Measurements from ENCODE around the gene FRMD8.

FRMD8 gene

DNA sequence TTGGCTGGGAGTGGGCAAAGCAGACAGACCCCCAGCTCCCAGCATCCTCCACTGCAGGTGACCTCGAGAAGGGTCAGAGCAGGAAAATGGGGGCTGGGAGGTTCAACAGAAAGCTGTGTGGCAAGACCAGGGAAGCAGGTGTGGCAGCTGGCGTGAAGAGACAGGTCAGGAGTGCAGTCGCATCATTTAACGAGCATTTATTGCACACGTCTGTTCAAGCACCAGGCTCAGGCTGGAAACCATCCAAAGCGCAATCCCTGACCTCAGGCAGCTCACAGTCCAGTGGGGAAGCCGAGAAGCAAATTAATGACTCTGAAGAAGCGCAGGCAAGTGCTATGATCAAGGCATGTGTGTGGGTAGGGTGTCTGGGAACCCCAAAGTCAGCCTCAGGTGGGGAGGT, 11.4 kb upstream of the FRMD8 start:
- no peak for DNase-seq (ENCODE audit: low read depth, low spot score)

DNA sequence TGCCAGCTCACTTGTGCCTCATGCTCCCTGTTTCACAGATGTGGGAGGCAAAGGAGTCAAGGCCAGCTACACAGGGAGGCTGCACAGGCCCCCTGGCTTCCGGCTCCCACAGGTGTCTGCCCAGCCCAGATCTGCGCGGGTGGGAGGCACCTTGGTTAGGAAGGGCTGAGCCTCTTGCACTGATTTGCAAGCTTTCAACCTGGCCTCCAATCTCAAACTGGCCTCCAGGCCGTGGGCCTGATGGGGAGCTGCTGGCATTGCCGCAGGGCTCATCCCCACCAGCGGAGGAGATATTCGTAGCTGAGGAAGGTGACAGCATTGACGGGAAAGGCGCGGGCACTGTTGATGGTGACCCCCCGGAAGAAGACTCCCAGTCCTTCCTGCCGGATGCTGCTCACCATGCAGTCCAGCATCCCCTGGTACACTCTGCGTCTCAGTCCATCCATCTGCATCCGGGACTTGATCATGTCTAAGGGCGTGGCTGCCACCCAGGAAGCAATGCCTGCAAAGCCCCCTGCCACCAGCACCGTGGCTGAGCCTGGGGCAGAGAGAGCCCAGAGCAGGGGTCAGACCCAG, 10.2 kb upstream of the FRMD8 start:
- DNase-seq (ENCODE audit: low read depth, low spot score), result no peak

DNA sequence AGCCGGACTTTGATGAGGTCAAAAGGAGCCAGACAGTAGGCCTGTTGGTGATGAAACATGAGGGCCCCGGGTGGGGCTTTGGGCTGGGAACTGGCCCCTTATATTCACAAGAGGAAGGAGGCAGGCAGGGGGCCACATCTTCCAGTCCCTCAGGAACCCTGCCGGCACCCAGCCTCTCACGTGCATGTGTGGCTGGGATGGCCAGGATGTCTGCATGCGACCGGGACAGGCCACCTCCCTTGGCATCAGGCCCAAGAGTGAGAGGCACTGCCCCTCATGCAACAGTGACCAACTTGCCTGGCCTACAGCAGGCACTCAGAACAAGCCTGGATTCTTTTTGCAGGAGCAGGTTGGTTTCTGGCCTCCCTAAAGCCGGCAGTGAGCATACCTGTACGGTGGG, 9.4 kb upstream of the FRMD8 start:
- DNase-seq (ENCODE audit: low read depth, low spot score), result no peak

DNA sequence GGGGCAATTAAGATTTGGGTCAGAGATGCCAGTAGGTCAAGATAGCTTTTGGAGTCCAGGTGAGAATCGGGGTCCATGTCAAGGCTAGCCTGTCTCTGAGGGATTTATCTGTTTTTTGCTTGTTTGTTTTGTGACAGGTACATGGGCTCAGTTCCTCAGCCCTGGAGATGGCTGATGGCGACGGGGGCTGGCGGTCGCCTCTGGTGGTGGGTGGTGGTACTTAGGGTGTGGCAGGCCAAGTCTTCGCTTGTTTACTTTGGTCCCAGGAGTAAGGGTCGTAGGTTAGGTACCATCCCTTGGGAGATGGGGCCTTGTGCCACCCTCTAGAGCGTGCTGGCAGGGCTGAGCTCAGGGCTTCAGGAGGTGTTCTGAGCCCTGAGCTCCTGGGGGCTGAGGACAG, 8.7 kb upstream of the FRMD8 start:
- no peak for DNase-seq (ENCODE audit: low read depth, low spot score)

DNA sequence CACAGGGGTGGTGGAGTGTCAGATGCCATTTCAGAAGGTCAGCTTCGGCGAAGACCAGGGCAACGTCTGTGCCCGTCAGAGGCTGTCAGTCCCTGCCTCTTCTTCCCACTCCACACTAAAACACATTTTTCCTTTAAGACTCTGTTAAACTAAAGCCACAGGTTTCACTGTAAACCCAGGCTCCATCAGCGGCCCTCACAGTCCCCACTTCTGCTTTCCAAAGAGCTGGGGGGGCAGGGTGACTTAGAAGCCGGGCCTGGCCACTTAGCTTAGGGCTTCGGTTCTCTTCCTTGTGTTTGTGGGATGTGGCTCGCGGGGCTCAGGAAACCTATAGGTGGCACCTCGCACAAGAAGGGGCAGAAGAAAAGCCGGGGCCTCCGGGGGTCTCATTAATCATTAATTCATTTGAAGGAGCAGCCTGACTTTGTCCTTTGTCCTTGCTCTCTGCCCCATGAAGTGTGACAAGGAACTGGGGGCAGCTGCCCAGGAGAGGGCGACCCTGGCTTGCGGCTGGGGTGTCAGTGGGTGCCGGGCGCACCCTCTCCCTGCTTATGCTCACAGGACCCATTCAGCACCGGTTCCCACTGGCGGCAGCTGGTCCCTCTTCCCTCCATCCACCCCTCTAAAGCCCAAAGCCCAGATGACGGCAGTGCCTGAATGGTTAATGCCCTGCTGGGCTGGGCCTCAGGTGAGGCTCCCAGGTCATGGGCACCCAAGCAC, 8.1 kb upstream of the FRMD8 start:
- no peak for DNase-seq (ENCODE audit: low read depth, low spot score)

DNA sequence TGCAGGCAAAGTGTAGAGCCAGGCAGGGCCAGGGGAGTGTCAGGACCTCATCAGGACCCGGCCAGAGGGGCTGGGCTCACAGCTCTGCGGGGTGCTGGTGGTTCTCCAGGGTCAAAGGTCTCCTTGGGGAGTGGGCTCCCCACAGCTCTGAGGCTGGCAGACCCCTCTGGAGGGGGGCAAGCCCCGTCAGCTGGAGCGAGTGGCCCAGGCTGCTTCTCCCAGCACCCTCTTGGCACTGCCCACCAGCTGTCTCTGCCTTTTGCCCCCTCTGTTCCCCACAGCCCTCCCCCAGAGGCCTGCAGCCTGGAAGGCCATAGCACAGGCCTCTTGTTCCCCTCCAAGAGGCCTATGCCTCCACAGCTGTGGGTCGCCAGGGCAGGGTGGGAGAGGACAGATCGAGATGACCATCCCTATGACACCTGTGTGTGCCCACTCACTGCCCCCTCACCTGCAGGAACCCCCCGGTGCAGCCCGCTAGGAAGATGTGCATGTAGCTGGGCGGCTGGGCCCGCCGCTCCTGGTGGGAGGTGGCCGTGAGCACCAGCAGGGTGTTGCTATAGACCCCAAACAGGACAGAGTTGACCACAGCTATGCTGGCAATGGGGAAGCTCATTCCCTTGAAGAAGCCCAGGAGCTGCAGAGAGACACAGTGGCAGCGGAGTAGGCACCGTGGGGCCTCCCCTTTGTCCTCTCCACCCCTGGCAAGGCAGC, 7.4 kb upstream of the FRMD8 start:
- DNase-seq (ENCODE audit: low read depth, low spot score), result no peak

DNA sequence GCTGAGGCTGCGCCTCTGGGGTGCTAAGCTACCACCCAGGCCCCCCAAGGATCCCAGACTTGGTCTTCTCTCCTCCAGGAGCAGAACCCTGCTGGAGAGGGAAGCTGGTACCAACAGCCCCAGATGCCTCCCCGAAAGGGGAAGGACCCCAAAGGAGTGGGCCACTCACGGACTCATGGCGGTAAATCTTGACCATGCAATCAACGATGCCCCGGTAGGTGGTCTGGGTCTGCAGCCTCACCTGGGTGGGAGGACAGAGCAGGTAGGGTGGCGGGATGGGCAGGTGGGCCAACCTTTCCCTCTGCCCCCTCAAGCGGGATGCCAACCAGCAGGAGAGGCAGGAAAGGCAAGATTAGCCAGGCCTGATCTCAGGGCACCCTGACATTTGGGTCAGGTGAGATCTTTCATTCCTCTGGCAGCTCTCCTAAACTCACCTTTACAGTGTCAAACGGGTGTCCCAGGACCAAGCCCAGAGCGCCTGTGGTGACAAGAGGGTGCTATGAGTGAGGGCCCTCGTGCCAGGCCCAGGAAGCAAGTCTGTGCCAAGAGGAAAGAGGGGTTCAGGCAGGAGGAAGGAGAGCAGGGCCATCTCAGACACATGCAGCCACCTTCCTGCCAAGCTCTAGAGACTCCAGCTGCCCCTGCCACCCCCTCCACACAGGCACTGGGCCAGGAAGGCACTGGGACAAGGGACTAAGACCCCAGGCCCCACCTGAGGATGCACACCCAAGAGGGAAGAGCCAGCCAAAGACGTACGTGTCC, 6.6 kb upstream of the FRMD8 start:
- no peak for DNase-seq (ENCODE audit: low read depth, low spot score)

DNA sequence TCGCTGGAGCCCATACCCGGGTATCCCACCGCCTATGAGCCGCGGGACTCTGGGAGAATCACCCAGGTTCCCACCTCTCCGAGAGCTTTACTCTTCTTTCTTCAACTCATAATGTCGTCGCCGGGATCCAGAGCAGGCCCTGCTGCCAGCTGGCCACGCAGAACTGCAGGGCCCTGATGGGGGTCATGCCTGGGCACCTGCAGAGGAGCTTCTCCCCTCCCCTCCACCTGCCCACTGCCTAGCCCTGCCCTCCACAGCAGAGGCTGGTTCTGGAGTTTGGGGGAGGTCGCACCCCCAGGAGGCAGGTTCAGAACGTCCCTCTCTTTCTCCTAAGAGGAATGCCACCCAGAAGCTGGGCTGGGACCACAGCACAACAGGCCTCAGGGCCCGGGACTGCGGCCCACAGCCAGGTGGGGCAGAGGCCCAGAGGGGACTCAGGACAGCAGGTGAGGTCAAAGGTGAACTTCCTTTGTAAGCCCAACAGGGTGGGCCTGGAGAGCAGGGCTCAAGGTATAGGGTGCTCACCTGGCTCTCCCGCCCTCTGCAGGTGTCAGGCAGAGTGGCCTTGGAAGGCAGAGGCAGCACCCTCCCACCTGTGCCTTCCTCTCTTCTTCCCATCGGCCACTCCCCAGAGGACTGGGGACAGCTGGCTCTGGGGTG, 5.8 kb upstream of the FRMD8 start:
- DNase-seq (ENCODE audit: low read depth, low spot score), result no peak

DNA sequence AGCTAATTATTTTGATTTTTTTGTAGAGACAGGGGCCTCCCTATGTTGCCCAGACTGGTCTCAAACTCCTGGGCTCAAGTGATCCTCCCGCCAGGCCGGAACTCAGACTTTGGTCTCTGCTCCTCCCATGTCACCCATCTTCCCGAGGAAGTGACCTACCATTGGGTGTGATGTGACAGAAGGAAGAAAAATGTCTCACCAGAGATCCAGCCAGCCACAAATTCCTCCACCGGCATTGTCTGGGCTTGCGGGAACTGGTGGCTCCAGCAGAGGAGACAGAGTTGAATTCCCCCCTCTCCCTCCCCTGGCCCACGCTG, 4.8 kb upstream of the FRMD8 start:
- no peak for DNase-seq (ENCODE audit: low read depth, low spot score)

DNA sequence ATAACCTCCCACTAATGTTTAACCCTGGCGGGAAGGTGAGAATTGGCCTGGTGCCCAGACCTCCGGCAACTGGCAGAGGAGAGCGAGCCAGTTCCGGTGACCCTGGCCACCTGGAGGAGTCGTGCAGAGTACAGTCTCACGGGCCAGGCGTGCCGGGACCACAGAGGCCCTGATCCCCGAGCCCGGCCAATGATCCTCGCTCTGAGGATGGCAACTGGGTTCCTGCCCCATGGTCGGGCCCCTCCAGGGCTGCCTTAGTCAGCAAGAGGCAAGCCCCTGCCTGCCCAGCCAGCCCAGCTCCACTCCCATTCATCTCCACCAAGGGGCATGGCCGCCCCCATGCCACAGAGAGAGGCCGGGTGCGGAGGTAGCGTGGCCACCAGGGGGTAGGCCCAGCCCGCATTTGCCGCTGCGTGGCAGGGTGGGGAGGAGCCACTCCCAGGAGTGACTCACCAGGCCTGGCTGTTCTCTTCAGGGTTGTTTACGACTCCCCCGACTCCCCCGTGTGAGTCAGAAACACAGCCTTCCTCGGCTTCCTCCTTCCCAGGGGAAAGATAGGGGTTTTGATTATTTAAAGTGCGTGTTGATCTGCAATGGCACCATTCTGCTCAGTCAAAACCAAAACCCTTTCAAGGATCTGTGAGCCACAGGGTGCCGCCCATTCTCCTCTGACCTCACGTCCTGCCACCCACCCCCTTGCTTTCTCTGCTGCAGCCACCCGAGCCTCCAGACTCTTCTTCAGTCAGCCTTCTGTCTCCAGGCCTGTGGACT, 4.2 kb upstream of the FRMD8 start, which contains the start of gene SLC25A45:
Gene SLC25A45, minus strand, starts transcription at position 614 of the 771 bp plus-strand sequence. CDS start 695 bp downstream, outside the sequence.
- no peak for DNase-seq (ENCODE audit: low read depth, low spot score)

DNA sequence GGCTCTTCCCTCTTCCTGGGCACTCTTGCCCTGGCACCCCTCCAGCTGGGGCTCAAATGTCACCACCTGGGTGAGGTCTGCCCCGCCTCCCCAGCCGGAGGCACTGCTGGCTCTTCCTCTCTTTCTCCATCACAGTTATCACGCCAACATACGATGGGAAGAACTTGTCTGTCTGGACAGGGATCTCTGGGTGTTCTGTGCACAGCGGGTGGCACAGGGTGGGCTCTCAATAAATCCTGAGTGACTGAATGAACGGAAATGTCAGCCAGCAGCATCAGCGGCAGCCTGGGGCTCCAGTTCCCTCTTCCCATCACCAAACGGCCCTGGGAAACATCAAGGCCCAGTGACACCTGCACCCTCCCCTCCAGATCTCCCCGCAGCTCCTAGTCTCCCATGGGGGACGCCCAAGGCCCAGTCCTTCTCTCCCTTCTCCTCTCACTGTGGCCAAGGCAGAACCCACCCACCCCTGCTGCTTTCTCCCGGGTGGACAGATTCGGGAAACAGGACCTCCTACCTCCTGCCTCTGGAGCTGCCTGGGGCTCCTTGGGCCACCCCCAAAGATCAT, 3.6 kb upstream of the FRMD8 start:
- DNase-seq (ENCODE audit: low read depth, low spot score), result no peak

DNA sequence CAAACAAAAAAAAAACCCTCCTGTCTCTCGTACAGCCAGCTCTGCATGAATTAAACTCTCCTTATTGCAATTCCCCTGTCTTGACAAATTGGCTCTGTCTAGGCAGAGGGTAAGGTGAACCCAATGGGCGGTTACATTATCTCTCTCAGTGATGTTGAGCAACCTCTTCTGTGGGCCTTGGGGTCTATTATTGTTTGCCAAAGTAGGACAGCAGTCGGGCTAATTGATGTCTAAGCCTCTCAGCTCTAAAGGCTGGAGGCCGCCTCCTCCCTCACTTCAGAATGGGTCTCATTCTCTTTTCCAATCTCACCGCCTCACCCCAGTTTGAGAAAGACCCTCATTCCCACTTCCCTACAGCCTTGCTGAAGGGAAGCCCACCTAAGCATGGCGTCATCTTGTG, 2.7 kb upstream of the FRMD8 start:
- DNase-seq (ENCODE audit: low read depth, low spot score), result no peak

DNA sequence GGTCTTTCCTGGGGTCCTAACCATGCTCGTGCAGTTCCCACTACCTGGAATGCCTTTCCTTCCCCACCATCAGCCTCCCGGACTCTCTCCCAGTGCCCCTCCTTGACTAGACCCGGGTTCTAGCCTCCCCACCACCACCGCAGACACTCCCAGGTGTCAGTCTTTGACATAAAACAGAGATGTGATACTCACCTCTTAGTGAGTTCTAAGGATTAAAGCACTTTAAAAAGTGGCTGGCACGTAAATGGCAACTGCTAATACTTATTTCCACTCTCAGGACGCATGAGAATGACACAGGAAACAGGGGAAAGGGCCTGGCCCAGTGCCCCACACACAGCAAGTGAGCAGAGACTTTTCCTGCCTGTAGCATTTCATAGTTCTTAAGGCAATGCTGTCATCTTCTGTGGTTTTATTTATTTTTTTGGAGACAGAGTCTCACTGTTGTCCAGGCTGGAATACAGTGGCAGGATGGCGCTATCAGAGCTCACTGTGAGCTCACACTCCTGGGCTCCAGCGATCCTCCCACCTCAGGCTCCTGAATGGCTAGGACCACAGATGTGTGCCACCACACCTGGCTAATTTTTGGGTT, 2.0 kb upstream of the FRMD8 start:
- no peak for DNase-seq (ENCODE audit: low read depth, low spot score)

DNA sequence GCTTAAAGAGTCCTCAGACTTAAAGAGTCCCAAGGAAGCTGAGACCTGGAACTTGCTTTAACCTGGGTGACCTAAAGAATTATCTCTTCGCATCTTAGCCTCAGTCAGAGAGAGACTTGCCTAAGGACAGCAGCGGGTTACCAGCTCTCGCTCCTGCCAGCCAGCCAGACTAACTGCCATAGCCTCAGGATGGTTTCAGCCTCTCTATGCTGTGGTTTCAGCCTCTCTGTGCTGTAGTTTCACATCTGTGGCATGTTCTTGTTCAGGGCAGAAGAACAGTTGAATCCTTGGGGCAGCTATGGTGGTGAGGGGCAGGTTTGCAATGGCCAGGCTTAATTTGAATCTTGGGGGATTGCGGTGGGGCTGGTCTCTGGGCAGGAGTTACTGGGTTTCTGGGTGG, 2.3 kb downstream of the FRMD8 start:
- DNase-seq (ENCODE audit: low read depth, low spot score), result no peak

DNA sequence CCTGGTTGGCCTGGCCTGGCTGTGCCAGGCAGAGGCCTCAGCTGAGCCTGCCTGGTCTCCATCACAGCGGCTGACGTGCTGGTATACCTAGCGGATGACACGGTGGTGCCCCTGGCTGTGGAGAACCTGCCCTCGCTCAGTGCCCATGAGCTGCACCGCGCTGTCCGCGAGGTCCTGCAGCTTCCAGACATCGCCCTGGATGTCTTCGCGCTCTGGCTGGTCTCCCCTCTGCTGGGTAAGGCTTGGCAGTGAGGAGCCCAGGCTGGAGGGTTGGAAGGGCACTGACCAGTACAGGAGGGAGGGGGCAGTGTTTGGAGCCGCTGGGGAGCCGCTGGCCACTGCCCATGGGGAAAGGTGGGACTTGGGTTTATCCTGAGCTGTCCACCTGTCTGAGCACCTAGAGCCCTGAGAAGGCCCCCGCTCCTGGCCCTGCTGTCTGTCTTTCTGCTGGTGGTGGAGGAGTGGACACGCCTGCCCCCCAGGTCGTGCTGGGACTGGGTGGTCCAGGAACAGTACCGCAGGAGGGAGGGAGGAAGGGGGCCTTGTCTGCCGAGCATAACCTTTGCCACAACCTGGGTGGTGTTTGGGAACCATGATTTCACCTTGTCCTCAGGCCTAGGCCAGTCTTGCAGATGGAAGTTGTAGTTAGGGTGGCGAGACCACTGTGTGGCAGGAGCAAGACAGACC, 3.0 kb downstream of the FRMD8 start:
- DNase-seq (ENCODE audit: low read depth, low spot score), result no peak

DNA sequence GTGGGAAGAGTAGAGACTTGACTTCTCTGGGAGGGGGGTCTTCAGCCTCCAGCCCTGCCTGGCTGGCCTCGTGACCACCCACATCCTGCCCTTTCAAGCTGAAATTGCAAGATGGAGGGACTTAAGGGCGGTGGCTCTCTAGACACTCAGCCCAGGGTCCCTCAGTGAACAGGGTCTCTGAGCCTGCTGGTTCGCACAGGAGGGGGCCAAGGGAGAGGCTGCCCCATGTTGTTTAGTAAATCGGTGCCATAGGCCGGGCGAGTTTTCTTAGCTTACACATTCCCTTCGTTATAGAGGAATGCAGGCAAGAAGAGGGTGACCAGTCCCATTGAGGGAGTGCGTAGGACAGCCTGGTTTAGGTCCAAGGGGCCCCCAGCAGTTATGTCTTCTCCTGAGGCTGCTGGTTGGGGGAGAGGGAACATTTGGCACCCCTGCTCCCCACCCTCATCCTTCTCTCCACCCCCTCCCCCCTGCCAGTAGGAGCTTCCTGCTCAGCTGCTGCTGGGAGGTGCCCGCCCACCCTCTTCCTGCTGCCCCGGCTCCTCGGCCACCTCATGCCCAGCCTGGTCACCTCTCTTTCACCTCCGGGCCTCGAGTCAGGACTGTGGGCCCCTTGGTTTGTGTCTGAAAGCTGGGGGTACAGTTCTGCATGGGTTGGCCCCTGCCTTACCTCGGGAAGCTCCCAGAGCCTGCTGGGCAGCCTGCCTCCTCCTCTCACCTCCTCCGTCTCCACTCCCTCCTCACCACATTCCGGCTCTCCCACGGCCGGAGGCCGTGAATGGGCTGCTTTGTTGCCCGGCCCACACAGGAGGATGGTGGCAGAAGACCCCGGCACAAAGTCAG, 3.9 kb downstream of the FRMD8 start:
- DNase-seq (ENCODE audit: low read depth, low spot score), result no peak

DNA sequence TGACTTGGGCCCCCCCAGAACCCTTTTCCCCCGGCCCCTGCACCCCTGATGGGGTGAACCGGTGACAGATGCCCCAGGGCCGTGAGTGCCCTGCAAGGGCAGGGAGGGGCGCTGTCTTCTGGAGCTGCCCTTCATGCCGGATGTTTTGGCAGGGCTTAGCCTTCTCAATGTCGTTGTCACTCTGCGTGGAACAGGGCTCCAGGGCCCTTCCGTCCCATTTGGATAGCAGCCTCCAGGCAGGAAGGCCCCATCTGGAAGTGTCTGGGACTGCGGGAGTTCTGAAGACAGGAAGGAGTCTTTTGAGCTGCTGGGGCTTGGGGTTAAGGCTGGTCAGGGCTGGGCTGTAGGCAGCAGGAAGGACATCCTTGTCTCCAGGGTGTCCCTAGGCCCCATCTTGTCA, 4.6 kb downstream of the FRMD8 start:
- DNase-seq (ENCODE audit: low read depth, low spot score), result no peak

DNA sequence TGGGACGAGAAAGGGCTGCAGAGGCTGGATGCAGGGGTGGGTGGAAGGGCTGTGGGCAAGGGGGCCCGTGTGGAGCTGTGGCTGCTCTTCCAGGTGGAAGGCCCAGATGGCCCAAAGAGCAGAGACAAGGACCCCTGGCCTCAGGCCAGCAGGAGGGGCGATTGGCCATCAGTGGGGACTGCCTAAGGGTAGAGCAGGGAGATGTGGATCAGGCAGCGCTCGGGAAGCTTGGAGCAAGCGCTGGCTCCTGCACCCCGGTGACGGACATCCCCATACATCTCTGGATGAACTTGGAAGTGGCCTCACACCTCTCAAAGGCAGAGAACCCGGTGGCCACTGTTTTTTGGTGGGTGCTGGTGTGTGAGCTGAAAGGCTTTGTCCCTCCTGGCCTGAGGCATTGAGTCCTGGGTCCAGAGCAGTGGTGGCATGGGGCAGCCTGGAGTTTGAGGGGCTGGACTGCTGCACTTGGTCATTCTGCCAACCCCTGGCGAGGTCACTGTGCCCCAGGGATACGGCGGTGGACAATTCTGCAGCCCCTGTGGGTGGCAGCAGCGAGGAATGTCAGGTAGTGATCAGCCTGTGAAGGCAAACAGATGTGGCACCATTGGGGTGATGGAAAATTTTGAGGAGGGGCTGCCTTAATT, 5.9 kb downstream of the FRMD8 start:
- DNase-seq (ENCODE audit: low read depth, low spot score), result no peak
